Activated T-cell treated with anti-CD3 and anti-CD28 coated beads for 24 hours (primary cell): ENCODE measurements around the gene TTC19.

Experiments
- DNase-seq: peaks from one replicate; pipeline ENCODE4 v3.0.0-alpha.2; 2020; ENCODE audit warnings: low read depth

Gene TTC19

GRCh38 chr17:15999141-15999973, at the start of gene TTC19, which contains the start of gene ZSWIM7:
Gene TTC19 (plus strand): TSS chr17:15999824. CDS start chr17:15999849, 25 bp downstream.
Gene ZSWIM7 (minus strand): TSS chr17:15999704. CDS start chr17:15999594, 110 bp downstream.
- DNase-seq, result peak; percentile 93

GRCh38 chr17:15951368-15952047, 48.1 kb upstream of the TTC19 start:
- no peak for DNase-seq

GRCh38 chr17:15952048-15952532, 47.5 kb upstream of the TTC19 start:
- DNase-seq, result no peak

GRCh38 chr17:15952916-15953790, 46.5 kb upstream of the TTC19 start:
- DNase-seq, result no peak

GRCh38 chr17:15954222-15954621, 45.4 kb upstream of the TTC19 start:
- DNase-seq, result no peak

- no peak for DNase-seq
Observed at GRCh38 chr17:15955793-15956541, 43.7 kb upstream of the TTC19 start.

- no peak for DNase-seq
Observed at GRCh38 chr17:15957206-15957605, 42.4 kb upstream of the TTC19 start.

- no peak for DNase-seq
Observed at GRCh38 chr17:15957608-15958307, 41.9 kb upstream of the TTC19 start.

GRCh38 chr17:15958484-15958854, 41.2 kb upstream of the TTC19 start:
- DNase-seq, result no peak

GRCh38 chr17:15963670-15964110, 35.9 kb upstream of the TTC19 start:
- DNase-seq, result no peak

- DNase-seq, result no peak
Observed at GRCh38 chr17:15965528-15965927, 34.1 kb upstream of the TTC19 start.

GRCh38 chr17:15966183-15966878, 33.3 kb upstream of the TTC19 start:
- no peak for DNase-seq

- no peak for DNase-seq
Observed at GRCh38 chr17:15966879-15967248, 32.8 kb upstream of the TTC19 start.

- no peak for DNase-seq
Observed at GRCh38 chr17:15967706-15968399, 31.8 kb upstream of the TTC19 start.

- no peak for DNase-seq
Observed at GRCh38 chr17:15969463-15969862, 30.2 kb upstream of the TTC19 start.

GRCh38 chr17:15970500-15970899, 29.1 kb upstream of the TTC19 start:
- no peak for DNase-seq

GRCh38 chr17:15971098-15971678, 28.4 kb upstream of the TTC19 start:
- DNase-seq, result no peak

GRCh38 chr17:15971882-15972281, 27.7 kb upstream of the TTC19 start:
- DNase-seq, result no peak

- DNase-seq, result no peak
Observed at GRCh38 chr17:15972497-15972951, 27.1 kb upstream of the TTC19 start.
